IMR-90 (cell line): ENCODE measurements around the gene USP35. TPM values are rescaled to one million over a fixed set of nuclear protein-coding genes. Genes with fewer than 3 reads are reported as not detected.

Source experiments
- ATAC-seq: fragments of 200-7000 bp; cut with Tn5 transposase; 2 replicates; pipeline ENCODE4 v1.9.1; 2020; ENCODE audit warnings: low read depth, mild to moderate bottlenecking, moderate library complexity
- BruUV-seq: library from RNA; stranded (reverse); fragments of 400-500 nt; replicated peaks from 2 replicates; lab custom pipeline; 2021; lab: Mats Ljungman, UMichigan
- CTCF ChIA-PET: fragments of 300-600 bp; formaldehyde crosslinking; extraction: SDS; loops from one replicate; lab custom pipeline; 2021; ENCODE audit warnings: antibody characterized with exemption; lab: Yijun Ruan, JAX
- POLR2A ChIA-PET: fragments of 300-600 bp; sonication (Branson Sonifier 250); formaldehyde crosslinking; loops from one replicate; lab custom pipeline; 2022; ENCODE audit warnings: antibody characterized with exemption; ENCODE audit not compliant: unreplicated experiment; lab: Charles Lee
- DNase-seq: peaks from one replicate; pipeline ENCODE4 v3.0.0; 2013
- H2AFZ ChIP-seq: replicated peaks from 2 replicates; pipeline ENCODE3; 2013; ENCODE audit warnings: low read length, mild to moderate bottlenecking; ENCODE audit not compliant: poor library complexity
- H2AK5ac ChIP-seq: 2 replicates; pipeline ENCODE4 v1.6.1; 2013; ENCODE audit warnings: low read depth, low read length, inconsistent platforms
- H2AK9ac ChIP-seq: replicated peaks from 2 replicates; pipeline ENCODE3; 2013; ENCODE audit warnings: mild to moderate bottlenecking, low read depth, low read length, moderate library complexity; ENCODE audit not compliant: poor library complexity
- H2BK120ac ChIP-seq: 2 replicates; pipeline ENCODE4 v1.6.1; 2013; ENCODE audit warnings: low read depth, low read length, inconsistent platforms
- H2BK15ac ChIP-seq: 3 replicates; pipeline ENCODE4 v1.6.1; 2013; ENCODE audit warnings: low read depth, low read length, inconsistent platforms
- H2BK20ac ChIP-seq: 2 replicates; pipeline ENCODE4 v1.6.1; 2013; ENCODE audit warnings: low read depth, mild to moderate bottlenecking, inconsistent platforms, low read length, moderate library complexity
- H2BK5ac ChIP-seq: 2 replicates; pipeline ENCODE4 v1.6.1; 2013; ENCODE audit warnings: mild to moderate bottlenecking, low read depth, low read length, inconsistent platforms; ENCODE audit not compliant: poor library complexity, severe bottlenecking
- H3K14ac ChIP-seq: replicated peaks from 2 replicates; pipeline ENCODE4 v1.6.1; 2013; ENCODE audit warnings: low read depth, low read length, inconsistent platforms
- H3K18ac ChIP-seq: 2 replicates; pipeline ENCODE4 v1.6.1; 2013; ENCODE audit warnings: low read depth, low read length, control low read depth
- H3K23ac ChIP-seq: 2 replicates; pipeline ENCODE4 v1.6.1; 2013; ENCODE audit warnings: low read depth, low read length, inconsistent platforms
- H3K27ac ChIP-seq: 2 replicates; pipeline ENCODE4 v1.5.1; 2013; ENCODE audit warnings: mild to moderate bottlenecking, control low read depth, low read length; ENCODE audit not compliant: insufficient read depth
- H3K27me3 ChIP-seq: 2 replicates; pipeline ENCODE4 v1.6.1; 2013; ENCODE audit warnings: low read length; ENCODE audit not compliant: control insufficient read depth, insufficient read depth
- H3K36me3 ChIP-seq: 2 replicates; pipeline ENCODE4 v1.6.1; 2013; ENCODE audit warnings: low read length, mixed read lengths; ENCODE audit not compliant: control insufficient read depth, insufficient read depth
- H3K4ac ChIP-seq: 2 replicates; pipeline ENCODE4 v1.6.1; 2013; ENCODE audit warnings: low read depth, low read length, inconsistent platforms
- H3K4me1 ChIP-seq: 2 replicates; pipeline ENCODE4 v1.6.1; 2013; ENCODE audit warnings: low read length, mixed read lengths; ENCODE audit not compliant: control insufficient read depth, insufficient read depth
- H3K4me2 ChIP-seq: 2 replicates; pipeline ENCODE4 v1.6.1; 2013; ENCODE audit warnings: low read depth, mild to moderate bottlenecking, control low read depth, low read length, moderate library complexity
- H3K4me3 ChIP-seq: 2 replicates; pipeline ENCODE4 v1.5.1; 2013; ENCODE audit warnings: low read depth, mild to moderate bottlenecking, control low read depth, low read length, moderate library complexity; ENCODE audit not compliant: insufficient read depth
- H3K56ac ChIP-seq: 2 replicates; pipeline ENCODE4 v1.6.1; 2013; ENCODE audit warnings: low read length, inconsistent platforms; ENCODE audit not compliant: insufficient read depth; ENCODE audit errors: extremely low read depth
- H3K79me1 ChIP-seq, 2 experiments: 2 replicates each; pipeline ENCODE4 v1.6.1; 2013; ENCODE audit warnings: low read length in 2 of 2, inconsistent platforms in 1 of 2, low read depth in 1 of 2
- H3K9ac ChIP-seq: 2 replicates; pipeline ENCODE4 v1.6.1; 2013; ENCODE audit warnings: low read depth, low read length, control low read depth
- H3K9me1 ChIP-seq: 2 replicates; pipeline ENCODE4 v1.6.1; 2013; ENCODE audit warnings: low read length, inconsistent platforms; ENCODE audit not compliant: insufficient read depth
- H3K9me3 ChIP-seq: 2 replicates; pipeline ENCODE4 v1.6.1; 2013; ENCODE audit warnings: low read length; ENCODE audit not compliant: control insufficient read depth, insufficient read depth
- H4K20me1 ChIP-seq: 2 replicates; pipeline ENCODE4 v1.6.1; 2013; ENCODE audit warnings: low read length, inconsistent platforms; ENCODE audit not compliant: insufficient read depth
- H4K5ac ChIP-seq: 2 replicates; pipeline ENCODE4 v1.6.1; 2013; ENCODE audit warnings: mild to moderate bottlenecking, low read depth, low read length, control low read depth
- H4K8ac ChIP-seq, 2 experiments: 2 replicates each; pipeline ENCODE4 v1.6.1; 2013; ENCODE audit warnings: low read depth in 2 of 2, low read length in 2 of 2, control low read depth in 1 of 2, inconsistent platforms in 1 of 2
- H4K91ac ChIP-seq: 2 replicates; pipeline ENCODE4 v1.6.1; 2013; ENCODE audit warnings: low read depth, low read length, inconsistent platforms; ENCODE audit not compliant: insufficient read depth
- BHLHE40 ChIP-seq: fragments of 150-350 bp; IDR thresholded peaks from 2 replicates; pipeline ENCODE4 v1.6.1; 2016; ENCODE audit warnings: mild to moderate bottlenecking, low read depth, low read length
- CEBPB ChIP-seq: IDR thresholded peaks from 2 replicates; pipeline ENCODE4 v1.6.1; 2012; ENCODE audit warnings: low read depth, low read length, improper control_type of control experiment
- CHD1 ChIP-seq: IDR thresholded peaks from 2 replicates; pipeline ENCODE4 v1.6.1; 2012; ENCODE audit warnings: low read depth, low read length, improper control_type of control experiment
- CTCF ChIP-seq: conservative IDR thresholded peaks from 2 replicates; pipeline ENCODE4 v1.5.1; 2012; ENCODE audit warnings: mild to moderate bottlenecking, low read depth, low read length, improper control_type of control experiment
- ELK1 ChIP-seq: fragments of 150-350 bp; IDR thresholded peaks from 2 replicates; pipeline ENCODE4 v1.6.1; 2016; ENCODE audit warnings: low read depth, mild to moderate bottlenecking, low read length, moderate library complexity, borderline replicate concordance
- FOS ChIP-seq: fragments of 150-350 bp; IDR thresholded peaks from 2 replicates; pipeline ENCODE4 v1.6.1; 2016; ENCODE audit warnings: low read depth, low read length
- MAFK ChIP-seq: IDR thresholded peaks from 2 replicates; pipeline ENCODE4 v1.6.1; 2012; ENCODE audit warnings: low read depth, low read length, improper control_type of control experiment
- MAZ ChIP-seq: IDR thresholded peaks from 2 replicates; pipeline ENCODE4 v1.6.1; 2012; ENCODE audit warnings: low read depth, mild to moderate bottlenecking, low read length, improper control_type of control experiment, moderate library complexity, borderline replicate concordance
- MXI1 ChIP-seq: IDR thresholded peaks from 2 replicates; pipeline ENCODE4 v1.6.1; 2012; ENCODE audit warnings: low read depth, mild to moderate bottlenecking, low read length, moderate library complexity, borderline replicate concordance
- NFE2L2 ChIP-seq: fragments of 150-350 bp; IDR thresholded peaks from 2 replicates; pipeline ENCODE4 v1.6.1; 2016; ENCODE audit warnings: low read depth, mild to moderate bottlenecking, low read length
- POLR2A ChIP-seq: IDR thresholded peaks from 2 replicates; pipeline ENCODE4 v1.6.1; 2012; ENCODE audit warnings: mild to moderate bottlenecking, low read depth, low read length
- RAD21 ChIP-seq: IDR thresholded peaks from 2 replicates; pipeline ENCODE4 v1.6.1; 2012; ENCODE audit warnings: low read length, improper control_type of control experiment
- RCOR1 ChIP-seq: IDR thresholded peaks from 2 replicates; pipeline ENCODE4 v1.6.1; 2012; ENCODE audit warnings: mild to moderate bottlenecking, low read length, improper control_type of control experiment; ENCODE audit not compliant: insufficient replicate concordance
- RFX5 ChIP-seq: IDR thresholded peaks from 2 replicates; pipeline ENCODE4 v1.8.0; 2012; ENCODE audit warnings: low read depth, mild to moderate bottlenecking, low read length, moderate library complexity
- SMC3 ChIP-seq: fragments of 150-350 bp; IDR thresholded peaks from 2 replicates; pipeline ENCODE4 v1.6.1; 2016; ENCODE audit warnings: low read depth, mild to moderate bottlenecking, antibody characterized with exemption, low read length, moderate library complexity
- USF2 ChIP-seq: fragments of 150-350 bp; IDR thresholded peaks from 2 replicates; pipeline ENCODE4 v1.6.1; 2017; ENCODE audit warnings: mild to moderate bottlenecking, antibody characterized with exemption, low read length, low read depth
- WGBS, 2 experiments: methylation state at CpG; one replicate each; pipeline versions ENCODE4 v1.1.5 to v1.1.7; 2013; ENCODE audit warnings: missing lambda C conversion rate in 2 of 2; ENCODE audit not compliant: insufficient read length in 1 of 2; ENCODE audit errors: extremely low coverage in 2 of 2; 5-methylcytosine and 5-hydroxymethylcytosine counted together
- dilution Hi-C: fragments of 300-500 bp; cut with HindIII; formaldehyde crosslinking; loops from one replicate; pipeline ENCODE4 v1.14.3; 2018; ENCODE audit warnings: low sequenced_read_pairs; ENCODE audit not compliant: unreplicated experiment
- in situ Hi-C: fragments of 300-500 bp; cut with MboI; formaldehyde crosslinking; loops from 3 replicates; pipeline ENCODE4 v1.14.3; 2019; ENCODE audit warnings: low sequenced_read_pairs, inconsistent platforms, mixed read lengths
- intact Hi-C: fragments of 100-400 bp; cut with micrococcal nuclease; formaldehyde crosslinking; loops from 2 replicates; pipeline ENCODE4 v1.10.0; 2022
- polyA plus RNA-seq, 3 experiments: library from polyadenylated mRNA; depleted of rRNA; stranded (reverse); fragments of >200 nt; gene quantifications; 2 replicates each; pipeline ENCODE4 v1.2.3, GENCODE V29; 2012; ENCODE audit warnings: low replicate concordance in 1 of 3
- total RNA-seq: library from RNA; depleted of rRNA; stranded (reverse); fragments of >200 nt; gene quantifications from 2 replicates; pipeline ENCODE4 v1.2.3, GENCODE V29; 2012

Gene USP35
- total and polyA plus RNA-seq, 2 of the 4 experiments (the other 2 are of a cell fraction) = 2.7 to 11.3 TPM

GRCh38 chr11:78149646-78150045, 39.1 kb upstream of the USP35 start:
- dilution Hi-C loops = no loop called here
- Histone ChIP-seq H4K91ac (no peak overlapping the region), H2AK9ac (no peak overlapping the region), H3K14ac (no peak overlapping the region), H3K27ac (no peak overlapping the region), H3K4me3 (no peak overlapping the region), H3K18ac (no peak overlapping the region), H3K56ac (no peak overlapping the region), H3K4me2 (no peak overlapping the region), H3K4me1 (no peaks in the 10 kb centered on the region), H4K5ac (no peak overlapping the region), H2AK5ac (no peak overlapping the region), H3K27me3 (no peaks in the 10 kb centered on the region), H2BK20ac (no peak overlapping the region), H4K20me1 (no peaks in the 10 kb centered on the region), H3K79me1 (no peaks in the 10 kb centered on the region), H3K9me1 (no peaks in the 10 kb centered on the region), H3K9ac (no peak overlapping the region), H2BK15ac (no peak overlapping the region), H3K23ac (no peak overlapping the region), H3K36me3 (no peaks in the 10 kb centered on the region), H4K8ac (no peak overlapping the region), H3K4ac (no peak overlapping the region), H3K9me3 (no peaks in the 10 kb centered on the region), H2BK120ac (no peak overlapping the region), H2BK5ac (no peak overlapping the region), H2AFZ (no peak overlapping the region)
- in situ Hi-C loops = loop anchor here (5.0 kb wide), 1 partner anchor 418 kb away; no protein-coding TSS in a partner anchor
- ChIA-PET CTCF (interaction anchor here (0.7 to 2.4 kb wide), 7 partner anchors 10 to 415 kb away, joined by 3 to 11 read pairs (median 6); partner anchors contain the start of genes KCTD21 and USP35), POLR2A (interaction anchor here (0.5 kb wide), 1 partner anchor 54 kb away, joined by 4 read pairs; no protein-coding TSS in a partner anchor)
- ATAC-seq (peak; percentile 98), DNase-seq (peak; percentile 87)
- TF ChIP-seq MAZ (no peak), CEBPB (peak; percentile 47), USF2 (no peak), RFX5 (no peak), RAD21 (peak; percentile 71), NFE2L2 (no peak), MAFK (no peak), FOS (no peak), ELK1 (no peak), SMC3 (peak; percentile 63), MXI1 (no peak), CHD1 (no peak), POLR2A (no peak), BHLHE40 (no peak), CTCF (peak; percentile 64), RCOR1 (no peak)
- no TSS peak for BruUV-seq
- WGBS, 2 experiments = no CpG with 5 or more reads among the region's 1 CpG
- intact Hi-C loops = loop anchor here (1.0 to 2.0 kb wide), 2 partner anchors 267 to 415 kb away; partner anchors contain the start of gene GAB2
